Epithelial cell of esophagus (primary cell): ENCODE data around the gene KLHL40.

Experiments used
- DNase-seq: peaks from one replicate; pipeline ENCODE4 v3.0.0; 2010; ENCODE audit warnings: low read depth
- H3K4me3 ChIP-seq: 2 replicates; pipeline ENCODE4 v1.5.1; 2011; ENCODE audit warnings: mild to moderate bottlenecking, low read length, control low read depth
- TF ChIP-seq, protein P1 (sequence below): IDR thresholded peaks from 2 replicates; pipeline ENCODE4 v1.5.1; 2011; ENCODE audit warnings: low read depth, mild to moderate bottlenecking, low read length, control low read depth, inconsistent platforms; ENCODE audit not compliant: insufficient read depth; ENCODE audit errors: missing control alignments

The KLHL40 gene

DNA sequence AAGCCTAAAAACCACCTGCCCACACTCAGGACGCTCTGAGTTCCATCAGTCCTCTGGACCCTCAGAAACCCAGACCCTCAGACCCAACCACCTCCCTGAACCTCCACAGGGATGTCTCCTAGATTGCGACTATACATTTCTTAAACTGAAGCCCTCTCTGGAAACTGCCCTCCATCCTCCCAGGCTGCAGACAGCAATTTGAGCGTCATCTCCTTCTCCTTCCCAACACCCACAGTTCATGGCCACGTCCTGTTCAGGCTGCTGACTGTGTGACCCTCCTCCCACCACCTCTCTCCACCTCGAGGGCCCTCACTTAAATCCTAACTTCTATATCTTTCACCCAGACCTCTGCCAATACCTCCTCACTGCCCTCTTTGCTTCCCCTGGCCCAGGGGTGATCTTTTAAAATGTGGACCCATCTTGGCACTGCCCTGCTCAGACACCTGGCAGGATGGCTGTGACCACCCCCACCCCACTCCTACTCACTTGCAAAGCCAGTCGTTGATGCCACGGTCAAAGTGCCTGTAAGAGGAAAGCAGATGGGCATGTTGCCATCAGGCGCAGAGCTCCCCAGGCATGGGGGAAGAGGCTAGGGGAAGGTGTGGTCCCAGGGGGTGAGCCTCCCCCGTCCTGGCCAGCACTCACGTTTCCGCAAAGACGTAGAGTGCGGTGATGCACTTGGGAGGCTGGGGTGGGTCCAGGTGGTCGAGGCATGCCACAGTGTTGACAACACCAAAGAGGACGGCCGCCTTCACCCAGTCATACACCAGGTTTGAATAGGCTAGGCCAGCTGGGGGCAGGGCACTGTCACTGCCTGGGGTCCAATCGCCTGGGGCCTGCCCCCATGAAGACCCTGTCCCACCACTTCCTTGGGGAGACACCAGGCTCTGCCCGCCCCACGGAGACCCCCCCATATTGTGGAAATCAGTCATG is 11.3 kb downstream of the KLHL40 start:
- TF ChIP-seq, protein P1, sequence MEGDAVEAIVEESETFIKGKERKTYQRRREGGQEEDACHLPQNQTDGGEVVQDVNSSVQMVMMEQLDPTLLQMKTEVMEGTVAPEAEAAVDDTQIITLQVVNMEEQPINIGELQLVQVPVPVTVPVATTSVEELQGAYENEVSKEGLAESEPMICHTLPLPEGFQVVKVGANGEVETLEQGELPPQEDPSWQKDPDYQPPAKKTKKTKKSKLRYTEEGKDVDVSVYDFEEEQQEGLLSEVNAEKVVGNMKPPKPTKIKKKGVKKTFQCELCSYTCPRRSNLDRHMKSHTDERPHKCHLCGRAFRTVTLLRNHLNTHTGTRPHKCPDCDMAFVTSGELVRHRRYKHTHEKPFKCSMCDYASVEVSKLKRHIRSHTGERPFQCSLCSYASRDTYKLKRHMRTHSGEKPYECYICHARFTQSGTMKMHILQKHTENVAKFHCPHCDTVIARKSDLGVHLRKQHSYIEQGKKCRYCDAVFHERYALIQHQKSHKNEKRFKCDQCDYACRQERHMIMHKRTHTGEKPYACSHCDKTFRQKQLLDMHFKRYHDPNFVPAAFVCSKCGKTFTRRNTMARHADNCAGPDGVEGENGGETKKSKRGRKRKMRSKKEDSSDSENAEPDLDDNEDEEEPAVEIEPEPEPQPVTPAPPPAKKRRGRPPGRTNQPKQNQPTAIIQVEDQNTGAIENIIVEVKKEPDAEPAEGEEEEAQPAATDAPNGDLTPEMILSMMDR, result no peak
- no peak overlapping the region for H3K4me3 ChIP-seq
- DNase-seq, result no peak

DNA sequence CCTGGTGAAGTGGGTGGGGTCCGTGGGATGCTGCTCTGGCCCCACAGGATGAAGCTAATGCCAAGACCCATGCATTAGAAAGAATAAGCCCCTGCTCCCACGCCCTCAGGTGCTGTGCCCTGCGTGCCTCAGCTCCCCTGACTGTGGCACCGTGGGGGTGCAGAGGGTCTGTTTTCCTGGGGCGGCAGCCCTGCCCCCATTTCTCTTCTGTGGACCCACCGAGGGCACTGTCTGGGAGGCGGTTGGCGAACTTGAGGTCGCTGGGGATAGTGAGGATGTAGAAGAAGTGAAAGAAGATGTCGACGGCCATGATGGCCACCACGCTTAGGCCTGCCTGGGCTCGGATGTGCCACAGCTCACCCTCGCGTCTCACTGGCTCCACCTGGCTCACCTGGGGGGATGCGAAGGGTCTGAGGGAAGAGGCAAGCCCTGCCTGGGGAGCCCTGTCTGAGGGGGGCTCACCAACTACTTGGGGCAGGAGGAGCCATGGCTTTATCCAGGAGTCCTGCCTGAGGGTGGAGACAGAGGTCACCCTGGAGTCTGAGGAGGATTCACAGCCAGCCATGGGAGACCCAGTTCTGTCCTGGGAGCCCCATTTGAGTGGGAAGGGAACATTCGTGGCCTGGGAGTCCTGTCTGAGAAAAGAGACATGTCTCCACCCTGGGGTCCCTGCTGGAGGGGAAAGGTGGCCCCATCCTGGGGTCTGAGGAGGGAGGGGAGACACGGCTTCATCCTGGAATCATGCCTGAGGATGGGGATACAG is 12.1 kb downstream of the KLHL40 start:
- TF ChIP-seq, protein P1, result no peak
- no peak overlapping the region for H3K4me3 ChIP-seq
- DNase-seq, result no peak

DNA sequence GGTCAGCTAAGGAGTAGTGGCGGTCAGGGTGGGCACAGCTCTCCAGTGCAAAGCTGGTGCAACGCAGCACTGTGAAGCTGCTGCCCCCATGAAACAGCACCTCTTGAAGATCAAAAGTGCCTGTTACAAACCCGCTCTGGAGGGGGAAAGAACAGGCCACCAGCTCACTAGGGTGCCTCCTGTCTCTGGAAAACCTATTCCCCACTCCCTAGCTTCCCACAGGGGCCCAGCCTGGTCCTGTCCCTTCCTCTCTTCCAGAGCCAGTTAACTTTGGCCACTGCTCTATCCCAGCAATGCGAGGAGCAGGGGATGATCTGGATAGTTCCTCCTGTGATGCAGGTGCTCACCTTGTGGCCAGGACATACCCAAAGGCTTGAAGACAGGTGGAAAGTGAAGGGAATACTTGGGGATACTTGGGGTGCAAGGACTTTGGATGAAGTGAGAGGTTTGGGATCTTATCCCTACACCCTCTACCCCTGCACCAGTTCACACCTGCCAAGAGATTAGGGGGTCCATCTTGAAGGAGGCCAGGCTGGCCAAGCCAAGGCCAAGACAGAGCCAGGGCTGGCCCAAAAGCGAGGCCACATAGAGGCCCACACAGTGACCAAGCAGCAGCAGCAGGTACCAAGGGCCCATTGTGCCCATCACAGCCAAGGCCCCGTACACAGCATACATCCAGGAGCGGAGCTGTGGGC is 13.0 kb downstream of the KLHL40 start:
- H3K4me3 ChIP-seq, result no peak overlapping the region
- TF ChIP-seq, protein P1, result no peak

DNA sequence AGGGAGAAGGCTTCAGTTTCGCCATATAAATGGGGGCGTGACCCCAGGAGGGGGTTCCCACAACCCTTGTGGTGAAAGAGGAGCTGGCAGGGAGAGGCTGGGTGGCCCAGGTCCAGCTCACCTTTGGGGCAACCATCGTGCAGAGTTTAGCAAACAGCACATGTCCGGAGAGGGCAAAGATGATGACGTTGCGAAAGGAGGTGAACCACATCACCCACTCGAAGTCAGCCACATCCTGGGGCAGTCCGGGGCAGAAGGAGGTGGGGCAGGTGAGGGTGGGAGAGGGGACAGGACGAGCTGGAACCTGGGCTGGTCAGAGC is 13.5 kb downstream of the KLHL40 start:
- DNase-seq, result no peak
- no peak overlapping the region for H3K4me3 ChIP-seq
- TF ChIP-seq, protein P1, result no peak

More for the DNA sequence above, 13.0 kb downstream of the KLHL40 start:
- DNase-seq, result no peak

DNA sequence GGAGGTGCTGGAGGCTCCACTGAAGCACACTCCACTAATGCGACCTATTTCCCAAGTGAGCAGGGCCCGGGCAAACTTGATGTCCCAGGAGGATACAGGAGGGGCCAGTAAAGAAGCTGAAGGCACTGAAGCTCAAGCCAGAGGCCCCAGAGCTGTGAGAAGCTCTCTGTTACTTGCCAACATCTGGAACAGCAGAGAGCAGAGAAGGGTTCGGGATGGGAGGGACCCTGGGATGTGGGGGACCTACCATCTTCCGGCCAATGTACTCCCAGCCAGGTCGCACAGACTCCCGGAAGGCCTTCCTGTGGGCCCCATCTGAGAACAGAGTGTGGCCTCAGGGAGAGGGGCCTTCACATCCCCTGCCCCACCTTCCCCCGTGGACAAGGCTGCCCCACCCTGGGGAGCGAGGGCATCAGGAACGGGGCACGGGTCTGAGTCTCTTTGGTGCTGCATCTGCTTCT is 14.2 kb downstream of the KLHL40 start:
- TF ChIP-seq, protein P1, result no peak
- no peak for DNase-seq
- no peak overlapping the region for H3K4me3 ChIP-seq

DNA sequence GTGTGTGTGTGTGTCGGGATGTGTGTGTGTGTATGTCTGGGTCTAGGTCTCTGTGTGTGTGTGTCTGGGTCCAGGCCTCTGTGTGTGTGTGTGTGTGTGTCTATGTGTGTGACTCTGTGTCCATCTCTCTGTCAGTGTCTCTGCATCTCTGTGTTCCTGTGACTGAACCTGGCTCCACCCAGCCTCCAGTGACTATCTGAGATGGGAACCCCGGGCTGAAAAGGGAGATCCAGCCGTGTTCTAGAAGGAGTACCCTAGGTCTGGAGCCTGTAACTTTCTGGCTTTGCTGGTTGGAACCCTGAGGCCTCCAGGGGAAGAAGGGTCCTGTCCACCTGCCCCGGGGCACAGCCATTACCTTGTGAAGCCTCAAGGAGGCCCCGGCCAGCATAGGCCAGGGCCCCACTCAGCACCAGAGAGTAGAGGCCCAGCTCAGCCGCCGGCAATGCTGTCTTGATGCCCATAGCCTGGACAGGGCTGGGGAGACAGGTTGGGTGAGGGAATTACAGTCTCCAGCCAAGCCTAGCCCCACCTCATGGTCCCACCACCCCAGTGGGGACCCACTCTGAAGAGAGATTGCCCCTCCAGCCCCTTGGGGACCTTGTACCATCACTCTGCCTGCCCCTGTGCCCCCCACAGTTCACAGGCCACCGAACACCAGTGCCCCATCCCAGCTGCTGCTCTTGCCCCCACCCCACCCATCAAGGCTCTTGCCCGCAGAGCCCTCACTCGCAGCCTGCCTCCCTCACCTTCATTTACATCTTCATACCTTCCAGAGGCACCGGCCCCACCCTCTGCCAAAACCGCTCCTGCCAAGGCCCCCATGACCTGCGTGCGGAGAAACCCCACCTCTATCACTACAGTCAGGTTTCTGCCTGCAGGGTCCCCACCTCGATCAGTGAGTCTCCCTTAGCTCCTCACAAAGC is 15.3 kb downstream of the KLHL40 start:
- no peak for DNase-seq
- H3K4me3 ChIP-seq, result no peak overlapping the region
- TF ChIP-seq, protein P1, result no peak
